ENCODE data around the gene POLL. TPM values are rescaled to one million over a fixed set of nuclear protein-coding genes. Genes with fewer than 3 reads are reported as not detected.

The POLL gene
- total RNA-seq, 1 donor from 2014 or later: 22.8 TPM

- Histone ChIP-seq H3K27me3 (no peaks in the 10 kb centered on the region), H3K4me1 (no peaks in the 10 kb centered on the region), H3K4me3 (no peak overlapping the region), H2AFZ (replicated peaks) (no peak overlapping the region), H3K9me3 (ENCODE audit: low read depth) (no peaks in the 10 kb centered on the region), H3K79me2 (ENCODE audit: low read depth) (no peaks in the 10 kb centered on the region), H3F3A (ENCODE audit: low read depth) (no peaks in the 10 kb centered on the region), H3K27ac (no peak overlapping the region), H3K36me3 (no peaks in the 10 kb centered on the region), H4K20me1 (ENCODE audit: low read depth) (no peaks in the 10 kb centered on the region), H3K4me2 (no peak overlapping the region), H3K9ac (no peak overlapping the region)
- Mint-ChIP-seq H3K9me3 (no peaks in the 10 kb centered on the region), H3K36me3 (peaks cover 16% of the 10 kb centered on the region), H3K27me3 (ENCODE audit: insufficient read depth, low read depth) (no peaks in the 10 kb centered on the region), H3K4me1 (peaks cover 2% of the 10 kb centered on the region), H3K27ac (no peak overlapping the region), H3K4me3 (no peak overlapping the region)
- TF ChIP-seq EZH2phosphoT487 (IDR thresholded peaks at IDR 0.05) (no peak), CTCF (IDR thresholded peaks at IDR 0.05) (no peak), EZH2 (IDR thresholded peaks at IDR 0.05) (no peak)
- DNase-seq (ENCODE audit: low spot score): no peak
Measured at GRCh38 chr10:101550965-101551364, 37.1 kb downstream of the POLL start.

GRCh38 chr10:101545898-101546297, 42.2 kb downstream of the POLL start:
- H3K27me3 Mint-ChIP-seq (ENCODE audit: insufficient read depth, low read depth): no peaks in the 10 kb centered on the region
- Histone ChIP-seq H3F3A (ENCODE audit: low read depth) (no peaks in the 10 kb centered on the region), H3K27ac (no peak overlapping the region), H3K4me3 (no peak overlapping the region), H3K36me3 (no peaks in the 10 kb centered on the region), H3K27me3 (no peaks in the 10 kb centered on the region), H3K4me2 (no peak overlapping the region), H3K79me2 (ENCODE audit: low read depth) (no peaks in the 10 kb centered on the region), H3K9me3 (ENCODE audit: low read depth) (no peaks in the 10 kb centered on the region), H4K20me1 (ENCODE audit: low read depth) (no peaks in the 10 kb centered on the region), H2AFZ (replicated peaks) (no peak overlapping the region), H3K4me1 (no peaks in the 10 kb centered on the region), H3K9ac (no peak overlapping the region)
- peaks cover 11% of the 10 kb centered on the region for H3K36me3 Mint-ChIP-seq
- H3K4me1 Mint-ChIP-seq: peaks cover 2% of the 10 kb centered on the region
- TF ChIP-seq CTCF (IDR thresholded peaks at IDR 0.05) (no peak), EZH2phosphoT487 (IDR thresholded peaks at IDR 0.05) (no peak), EZH2 (IDR thresholded peaks at IDR 0.05) (no peak)
- H3K27ac Mint-ChIP-seq: no peak overlapping the region
- H3K9me3 Mint-ChIP-seq: no peaks in the 10 kb centered on the region
- no peak for DNase-seq (ENCODE audit: low spot score)
- no peak overlapping the region for H3K4me3 Mint-ChIP-seq

- Histone ChIP-seq H3K79me2 (ENCODE audit: low read depth) (no peaks in the 10 kb centered on the region), H3K9me3 (ENCODE audit: low read depth) (no peaks in the 10 kb centered on the region), H4K20me1 (ENCODE audit: low read depth) (no peaks in the 10 kb centered on the region), H3K4me2 (no peak overlapping the region), H3K36me3 (no peaks in the 10 kb centered on the region), H2AFZ (replicated peaks) (no peak overlapping the region), H3K9ac (no peak overlapping the region), H3F3A (ENCODE audit: low read depth) (no peaks in the 10 kb centered on the region), H3K4me3 (no peak overlapping the region), H3K27ac (no peak overlapping the region), H3K27me3 (no peaks in the 10 kb centered on the region), H3K4me1 (peaks cover 10% of the 10 kb centered on the region)
- Mint-ChIP-seq H3K27ac (no peak overlapping the region), H3K4me3 (no peak overlapping the region), H3K27me3 (ENCODE audit: insufficient read depth, low read depth) (no peaks in the 10 kb centered on the region), H3K36me3 (peaks cover 17% of the 10 kb centered on the region), H3K4me1 (no peaks in the 10 kb centered on the region), H3K9me3 (no peaks in the 10 kb centered on the region)
- TF ChIP-seq EZH2phosphoT487 (IDR thresholded peaks at IDR 0.05) (no peak), EZH2 (IDR thresholded peaks at IDR 0.05) (no peak), CTCF (IDR thresholded peaks at IDR 0.05) (no peak)
- no peak for DNase-seq (ENCODE audit: low spot score)
Measured at GRCh38 chr10:101538446-101538845, 49.6 kb downstream of the POLL start.
